Activated CD4-positive, alpha-beta T cell treated with anti-CD3 and anti-CD28 coated beads for 1 hour (primary cell): ENCODE measurements around the gene IFRD2.
A peak's percentile ranks its signal among the peaks of the same experiment; 100 is the strongest.
"Not testable (repeated sequence)": the region's sequence is repeated elsewhere in the genome, so short reads cannot be mapped to it uniquely, and the experiment has no call there.

Experiments
- DNase-seq: peaks from one replicate; pipeline ENCODE4 v3.0.0-alpha.2; 2020

Gene IFRD2

DNA sequence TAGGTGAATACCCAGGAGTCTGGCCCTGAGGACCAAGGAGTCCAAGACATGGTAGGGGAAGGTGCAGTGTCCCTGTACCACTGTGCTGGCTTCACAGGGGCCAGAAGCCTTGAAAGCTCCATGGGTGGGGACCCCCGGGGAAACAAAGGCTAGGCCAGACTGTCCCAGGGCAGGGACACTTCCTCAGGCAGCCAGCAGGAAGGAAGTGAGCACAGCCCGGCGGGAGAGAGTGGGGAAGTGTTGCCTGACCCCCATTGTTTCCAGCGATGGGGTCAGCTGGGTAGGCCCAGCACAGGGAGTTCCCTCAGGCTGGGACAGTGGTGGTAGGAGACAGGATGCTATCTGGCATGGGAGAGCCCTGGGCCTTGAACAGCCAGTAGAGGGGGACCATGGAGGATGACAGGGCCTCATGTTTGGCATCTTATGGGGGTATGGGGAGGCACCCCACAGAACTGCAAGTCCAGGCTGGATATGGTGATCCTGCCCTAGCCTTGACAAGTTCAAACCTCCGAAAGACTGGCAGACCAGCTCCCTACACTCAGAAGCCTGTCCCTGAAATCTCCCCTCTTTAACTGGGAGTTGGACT lies 31.5 kb upstream of the IFRD2 start:
- DNase-seq, result no peak

- DNase-seq, result no peak
These were observed 30.9 kb upstream of the IFRD2 start for GRCh38 chr3:50323092-50323600.

DNA sequence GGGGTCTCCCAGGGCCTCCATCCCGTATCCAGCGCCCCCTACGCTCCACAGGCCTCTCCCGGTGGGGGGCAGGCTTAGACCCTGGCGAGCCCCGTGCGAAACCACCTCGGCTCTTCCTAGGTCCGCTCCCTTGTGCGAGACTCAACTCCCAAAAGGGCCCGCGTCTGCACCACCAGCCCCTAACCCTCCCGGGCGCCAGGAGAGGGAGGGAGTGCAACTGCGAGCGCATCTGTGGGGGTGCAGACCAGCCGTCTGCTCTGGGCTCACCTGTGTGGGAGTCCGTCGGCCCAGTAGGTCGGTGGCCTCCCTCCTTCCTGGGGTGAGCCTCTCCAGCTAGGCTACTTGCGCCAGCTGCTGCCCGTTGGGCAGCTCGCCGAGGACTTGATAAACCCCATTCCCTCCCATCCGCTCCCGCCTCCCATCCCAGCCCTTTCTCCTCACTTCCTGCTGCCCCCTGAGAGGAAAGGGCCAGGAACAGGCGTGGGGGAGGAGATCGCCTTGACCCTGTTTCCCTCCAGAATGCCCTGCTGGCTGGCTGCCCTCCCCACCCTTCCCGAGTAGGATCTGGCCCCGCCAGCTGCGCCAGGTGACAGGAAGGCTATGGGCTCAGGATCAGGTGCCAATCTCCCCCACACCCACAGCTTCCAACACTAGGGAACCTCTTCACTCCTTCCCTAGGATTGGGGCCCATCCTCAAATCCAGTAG lies 30.3 kb upstream of the IFRD2 start, which contains the start of gene HYAL2:
TSS of gene HYAL2 (minus strand) at position 360 of the 706 bp plus-strand sequence. CDS start 2,256 bp downstream, outside the sequence.
- DNase-seq, result no peak

DNA sequence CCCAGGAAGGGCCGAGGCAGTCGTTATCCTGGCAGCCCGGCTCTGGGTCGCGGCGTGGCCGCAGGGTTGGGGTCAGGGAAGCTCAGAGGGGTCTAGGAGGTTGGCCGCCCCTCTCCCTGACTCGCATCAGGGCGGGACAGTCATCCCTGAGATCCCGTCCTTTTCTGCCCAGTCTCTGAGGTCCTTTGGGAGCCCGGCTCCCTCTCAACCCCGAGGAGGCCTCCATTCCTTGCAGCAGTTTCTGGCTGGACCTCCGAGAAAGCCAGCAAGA lies 29.8 kb upstream of the IFRD2 start:
- no peak for DNase-seq

- peak; percentile 69 for DNase-seq
These were observed 29.3 kb upstream of the IFRD2 start for GRCh38 chr3:50321336-50322114.

GRCh38 chr3:50320853-50321335 lies 28.7 kb upstream of the IFRD2 start:
- DNase-seq, result peak; percentile 43

DNA sequence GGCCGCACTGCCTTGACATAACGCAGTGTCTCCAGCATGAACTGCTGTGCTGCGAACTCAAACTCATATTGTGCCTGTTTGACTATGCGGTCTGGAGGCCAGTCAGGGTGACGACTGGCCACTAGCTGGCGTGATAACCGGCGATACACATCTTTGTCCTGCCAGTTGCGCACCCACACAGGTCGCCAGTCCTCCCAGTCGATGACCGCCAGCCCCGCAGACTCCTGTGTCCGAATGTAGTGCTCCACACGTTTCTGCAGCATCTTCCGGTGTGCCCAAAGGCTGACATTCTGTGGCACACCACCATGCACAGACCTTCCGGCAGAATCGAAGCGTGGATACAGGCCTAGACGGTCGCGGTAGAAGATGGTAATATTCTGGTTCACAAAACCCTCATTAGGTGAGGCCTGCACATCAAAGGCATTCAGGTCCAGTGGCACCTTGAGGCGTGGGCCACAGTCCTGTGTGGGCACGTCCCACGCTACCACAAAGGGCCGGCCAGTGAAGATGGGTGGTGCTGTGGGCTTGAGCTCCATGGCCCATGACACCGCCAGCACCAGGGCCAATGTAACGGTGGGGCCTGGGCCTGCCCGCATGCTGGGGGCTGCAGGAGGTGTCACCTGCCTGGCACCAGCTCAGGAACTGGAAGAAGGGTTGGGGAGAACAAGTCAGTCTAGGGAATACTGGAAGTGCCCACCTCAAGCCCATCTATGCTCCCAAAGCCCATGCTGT lies 27.8 kb upstream of the IFRD2 start:
- no peak for DNase-seq

DNA sequence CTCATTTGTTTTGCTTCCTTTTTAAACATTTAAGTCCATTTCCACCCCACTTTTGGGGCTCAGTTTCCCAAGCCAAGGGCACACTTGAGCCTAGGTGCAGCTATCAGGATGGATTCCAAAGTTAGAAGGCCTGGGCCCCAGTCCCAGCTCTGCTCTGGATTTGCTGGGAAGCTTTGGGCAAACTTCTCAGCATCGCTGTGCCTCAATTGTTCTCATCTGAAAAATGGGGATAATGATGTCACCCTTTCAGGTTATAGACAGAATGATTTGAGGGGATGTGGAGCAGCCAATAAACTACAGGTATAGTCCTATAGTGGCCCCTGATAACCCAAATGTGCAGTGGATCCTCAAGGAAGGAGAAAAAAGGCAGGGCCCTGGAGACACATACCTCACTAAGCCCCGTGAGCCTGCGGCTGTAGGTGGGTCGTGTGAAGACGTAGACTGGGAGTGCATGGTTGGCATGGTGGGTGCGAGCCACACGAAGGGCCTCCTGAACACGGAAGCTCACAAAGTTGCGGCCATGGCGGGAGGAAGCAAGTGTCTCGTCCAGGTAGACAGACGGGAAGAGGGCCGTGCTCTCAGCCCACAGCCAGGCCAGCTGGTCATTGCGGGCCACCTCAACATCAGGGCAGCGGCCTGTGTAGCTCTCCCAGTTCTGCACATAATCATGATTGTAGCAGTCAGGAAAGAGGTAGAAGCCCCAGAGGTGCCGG lies 27.1 kb upstream of the IFRD2 start:
- DNase-seq, result no peak

DNA sequence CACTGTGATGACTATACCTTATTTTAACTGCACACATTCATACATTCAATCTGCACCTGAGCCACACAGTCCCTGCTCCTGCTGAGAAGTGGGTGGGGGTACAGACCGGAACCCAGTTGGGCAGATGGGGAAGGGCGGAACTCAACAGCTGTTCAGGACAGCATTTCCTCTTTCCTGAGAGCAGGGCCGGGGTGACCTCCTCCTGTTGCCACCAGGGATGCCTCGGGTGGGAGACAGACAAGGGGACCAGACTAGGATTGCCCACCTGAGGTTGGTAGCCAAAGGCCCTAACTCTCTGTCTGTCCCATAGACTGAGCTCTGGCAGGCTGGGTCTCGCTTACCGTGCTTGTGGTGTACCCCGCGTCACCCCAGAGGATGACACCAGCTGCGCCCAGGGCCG lies 26.4 kb upstream of the IFRD2 start:
- DNase-seq, result no peak

DNA sequence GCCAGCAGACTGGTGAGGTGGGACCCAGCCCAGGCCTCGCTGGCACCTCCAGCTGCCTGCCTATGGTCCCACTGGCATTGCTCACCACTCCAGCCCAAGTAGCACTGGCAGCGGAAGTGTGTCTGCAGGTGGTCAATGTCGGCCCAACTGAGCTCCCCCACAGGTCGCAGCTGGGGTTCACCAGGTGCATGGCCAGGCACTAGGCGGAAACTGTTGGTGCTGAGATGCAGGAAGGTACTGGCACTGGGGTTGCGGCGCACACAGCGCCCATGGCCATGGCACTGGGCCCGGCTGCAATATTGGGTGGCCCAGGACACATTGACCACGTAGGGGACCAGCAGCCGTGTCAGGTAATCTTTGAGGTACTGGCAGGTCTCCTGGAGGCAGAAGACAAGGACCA lies 25.9 kb upstream of the IFRD2 start:
- no peak for DNase-seq

DNA sequence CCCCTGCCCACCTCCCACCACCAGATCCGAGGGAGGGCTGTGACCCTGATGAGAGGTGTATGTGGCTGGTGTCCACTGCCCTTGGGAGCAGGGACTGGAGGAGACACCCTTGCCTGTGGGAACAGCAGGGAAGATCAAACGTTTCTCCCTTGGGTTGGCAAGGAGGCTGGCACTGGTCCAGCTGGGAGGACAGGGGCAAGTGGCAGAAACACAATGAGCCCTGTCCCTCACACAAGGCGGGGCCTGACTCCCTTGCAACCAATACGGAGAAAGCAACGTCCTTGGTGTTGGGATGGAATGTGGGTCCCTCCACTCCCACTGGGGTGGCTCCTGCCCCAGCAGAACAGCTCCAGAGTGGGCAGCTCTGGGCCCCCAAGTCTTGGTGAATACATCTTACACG lies 25.1 kb upstream of the IFRD2 start:
- DNase-seq, result no peak

GRCh38 chr3:50316657-50317242 lies 24.5 kb upstream of the IFRD2 start:
- peak; percentile 52 for DNase-seq

GRCh38 chr3:50314816-50315215 lies 22.6 kb upstream of the IFRD2 start:
- DNase-seq, result no peak

DNA sequence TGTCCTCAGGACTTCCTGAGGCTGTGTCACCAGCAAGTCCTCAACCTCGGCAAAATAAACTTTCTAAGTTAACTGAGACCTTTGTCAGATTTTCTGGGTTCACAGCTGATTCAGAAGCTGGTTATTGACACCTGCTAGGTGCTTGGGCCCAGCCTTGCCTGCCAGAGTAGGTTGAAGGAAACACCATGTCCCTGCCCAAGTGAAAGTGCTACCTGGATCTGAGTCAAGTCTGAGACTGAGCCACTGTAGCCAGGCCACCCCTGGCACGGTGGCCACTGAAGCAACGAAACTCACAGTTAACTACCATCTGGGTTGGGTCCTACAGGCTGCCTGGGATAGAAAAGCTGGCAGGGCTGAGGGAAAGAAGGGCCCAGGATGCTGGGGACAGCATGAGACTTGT lies 22.1 kb upstream of the IFRD2 start:
- DNase-seq, result no peak

- DNase-seq, result not testable (repeated sequence)
These were observed 19.8 kb upstream of the IFRD2 start for GRCh38 chr3:50312041-50312440.

- no peak for DNase-seq
These were observed 12.4 kb upstream of the IFRD2 start for GRCh38 chr3:50304601-50305000.

GRCh38 chr3:50303013-50303815 lies 11.0 kb upstream of the IFRD2 start, which contains the start of gene HYAL1:
HYAL1 (minus strand) TSS chr3:50303574; CDS start chr3:50302956, 618 bp downstream.
- DNase-seq, result no peak

DNA sequence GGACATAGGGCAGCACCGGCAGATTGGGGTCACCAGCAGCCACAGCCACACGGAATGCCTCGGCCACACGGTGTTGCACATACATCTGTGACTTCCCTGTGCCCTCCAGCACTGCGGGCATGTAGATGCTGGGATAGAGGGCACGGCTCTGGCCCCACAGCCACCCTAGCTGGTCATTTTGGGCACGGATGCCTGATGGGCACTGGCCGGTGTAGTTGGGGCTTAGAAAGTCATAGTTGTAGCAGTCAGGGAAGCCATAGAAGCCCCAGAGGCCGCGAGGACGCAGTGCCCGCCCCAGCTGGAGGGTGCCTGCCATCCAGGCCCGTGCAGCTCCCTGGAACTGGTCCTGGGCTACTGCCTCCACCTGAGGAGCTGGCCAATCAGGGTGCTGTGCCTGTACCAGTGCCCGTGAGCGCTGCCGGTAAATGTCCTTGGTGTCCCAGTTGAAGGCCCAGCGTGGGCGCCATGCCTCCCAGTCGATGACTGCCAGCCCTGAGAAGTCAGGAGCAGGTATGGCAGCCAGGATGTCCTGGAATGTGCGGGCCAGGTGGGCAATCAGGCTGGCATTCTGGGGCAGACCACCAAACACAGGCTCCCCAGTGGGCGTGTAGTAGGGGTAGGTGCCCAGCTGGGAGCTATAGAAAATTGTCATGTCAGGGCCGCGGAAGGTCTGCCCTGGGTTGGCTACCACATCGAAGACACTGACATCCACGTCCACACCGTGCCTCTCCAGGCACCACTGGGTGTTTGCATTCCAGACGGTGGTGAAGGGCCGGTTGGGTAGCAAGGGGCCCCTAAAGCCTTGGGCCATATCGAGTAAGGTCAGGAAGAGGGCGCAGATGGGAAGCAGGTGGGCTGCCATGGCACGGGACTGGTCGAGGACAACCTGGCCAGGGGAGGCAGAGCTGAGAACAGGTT lies 10.1 kb upstream of the IFRD2 start:
- DNase-seq, result no peak

GRCh38 chr3:50300681-50301254 lies 8.5 kb upstream of the IFRD2 start:
- no peak for DNase-seq
